Trophoblast cell (in vitro differentiated cells and primary cell): ENCODE results near the gene CAMK1D.

Experiments
- DNase-seq, 2 donors: peaks; one replicate each; pipeline ENCODE4 v3.0.0-alpha.2; 2016
- H2AFZ ChIP-seq: 2 replicates; pipeline ENCODE4 v1.6.1; 2013; ENCODE audit warnings: low read length, moderate library complexity, mild to moderate bottlenecking; ENCODE audit not compliant: insufficient read depth, poor library complexity
- H2AK5ac ChIP-seq: 2 replicates; pipeline ENCODE4 v1.6.1; 2013; ENCODE audit warnings: mild to moderate bottlenecking, low read length
- H2BK120ac ChIP-seq: 2 replicates; pipeline ENCODE4 v1.6.1; 2013; ENCODE audit warnings: low read length, mild to moderate bottlenecking, moderate library complexity; ENCODE audit not compliant: insufficient read depth, poor library complexity
- H2BK12ac ChIP-seq: 2 replicates; pipeline ENCODE4 v1.6.1; 2013; ENCODE audit warnings: mild to moderate bottlenecking, low read length, moderate library complexity
- H2BK5ac ChIP-seq: 2 replicates; pipeline ENCODE4 v1.6.1; 2013; ENCODE audit warnings: low read length, low read depth, moderate library complexity, mild to moderate bottlenecking; ENCODE audit not compliant: poor library complexity
- H3K14ac ChIP-seq: 2 replicates; pipeline ENCODE4 v1.6.1; 2013; ENCODE audit warnings: mild to moderate bottlenecking, low read length
- H3K18ac ChIP-seq: 2 replicates; pipeline ENCODE4 v1.6.1; 2013; ENCODE audit warnings: mild to moderate bottlenecking, low read length
- H3K23ac ChIP-seq: 2 replicates; pipeline ENCODE4 v1.6.1; 2013; ENCODE audit warnings: low read length
- H3K27ac ChIP-seq: 2 replicates; pipeline ENCODE4 v1.5.1; 2013; ENCODE audit warnings: low read depth, mild to moderate bottlenecking, inconsistent platforms, low read length, moderate library complexity
- H3K27me3 ChIP-seq: 2 replicates; pipeline ENCODE4 v1.6.1; 2013; ENCODE audit warnings: inconsistent platforms, mild to moderate bottlenecking, low read length, moderate library complexity; ENCODE audit not compliant: insufficient read depth
- H3K36me3 ChIP-seq, 2 experiments: 1 replicate in 1 of 2; 2 replicates in 1 of 2; pipeline ENCODE4 v1.6.1; 2013; ENCODE audit warnings: low read length in 2 of 2, mild to moderate bottlenecking in 2 of 2, moderate library complexity in 1 of 2; ENCODE audit not compliant: insufficient read depth in 2 of 2, control insufficient read depth in 1 of 2
- H3K4ac ChIP-seq: 2 replicates; pipeline ENCODE4 v1.6.1; 2013; ENCODE audit warnings: low read depth, mild to moderate bottlenecking, low read length, moderate library complexity
- H3K4me1 ChIP-seq, 2 experiments: 1 replicate in 1 of 2; 2 replicates in 1 of 2; pipeline ENCODE4 v1.6.1; 2013; ENCODE audit warnings: low read length in 2 of 2, mild to moderate bottlenecking in 2 of 2, moderate library complexity in 1 of 2; ENCODE audit not compliant: insufficient read depth in 2 of 2, control insufficient read depth in 1 of 2
- H3K4me2 ChIP-seq: 2 replicates; pipeline ENCODE4 v1.6.1; 2013; ENCODE audit warnings: inconsistent platforms, mild to moderate bottlenecking, low read length, moderate library complexity
- H3K4me3 ChIP-seq: 2 replicates; pipeline ENCODE4 v1.5.1; 2013; ENCODE audit warnings: mild to moderate bottlenecking, low read depth, low read length, inconsistent platforms
- H3K79me1 ChIP-seq: one replicate; pipeline ENCODE4 v1.6.1; 2013; ENCODE audit warnings: low read length
- H3K79me2 ChIP-seq: 2 replicates; pipeline ENCODE4 v1.6.1; 2013; ENCODE audit warnings: low read length, mild to moderate bottlenecking; ENCODE audit not compliant: control insufficient read depth, insufficient read depth, poor library complexity
- H3K9ac ChIP-seq: 2 replicates; pipeline ENCODE4 v1.6.1; 2013; ENCODE audit warnings: mild to moderate bottlenecking, low read length
- H3K9me3 ChIP-seq: 2 replicates; pipeline ENCODE4 v1.6.1; 2013; ENCODE audit warnings: low read depth, mild to moderate bottlenecking, control low read depth, inconsistent platforms, low read length; ENCODE audit not compliant: insufficient read depth
- H4K12ac ChIP-seq: 2 replicates; pipeline ENCODE4 v1.6.1; 2013; ENCODE audit warnings: low read depth, mild to moderate bottlenecking, low read length, moderate library complexity
- H4K8ac ChIP-seq: 2 replicates; pipeline ENCODE4 v1.6.1; 2013; ENCODE audit warnings: low read depth, mild to moderate bottlenecking, low read length, moderate library complexity
- H4K91ac ChIP-seq: one replicate; pipeline ENCODE4 v1.6.1; 2013; ENCODE audit warnings: low read depth, mild to moderate bottlenecking, low read length, moderate library complexity
- WGBS: extraction: QIAGEN DNeasy Blood & Tissue Kit; methylation state at CpG from one replicate; pipeline ENCODE4 v1.1.7; 2013; ENCODE audit warnings: missing lambda C conversion rate; ENCODE audit not compliant: insufficient read length, insufficient coverage; ENCODE audit errors: extremely low coverage; 5-methylcytosine and 5-hydroxymethylcytosine counted together

The CAMK1D gene

DNA sequence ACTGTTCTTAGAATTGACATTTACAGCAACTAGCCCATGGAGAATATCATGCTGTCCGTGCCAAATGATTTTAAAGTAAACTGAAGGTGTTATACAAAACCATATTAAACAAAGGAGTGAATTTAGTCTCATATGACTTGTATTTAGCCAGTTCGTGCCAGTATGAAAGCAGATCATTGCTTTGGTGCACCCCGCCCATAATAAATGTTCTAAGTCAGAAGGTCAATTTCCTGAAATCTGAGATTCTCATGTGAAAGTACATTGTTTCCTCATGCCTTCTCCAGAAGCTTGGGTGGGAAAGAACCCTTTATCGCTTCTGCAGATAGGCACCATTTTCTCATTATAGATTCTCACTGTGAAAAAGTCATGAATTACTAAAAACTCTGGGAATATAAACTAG, 106.4 kb downstream of the CAMK1D start:
- Histone ChIP-seq H3K18ac (no peak overlapping the region), H2AK5ac (no peak overlapping the region), H3K79me2 (no peaks in the 10 kb centered on the region), H2BK5ac (no peak overlapping the region), H3K9me3 (no peaks in the 10 kb centered on the region), H2BK120ac (no peak overlapping the region), H4K8ac (no peak overlapping the region), H3K36me3 (no peaks in the 10 kb centered on the region), H3K4me2 (no peak overlapping the region), H3K23ac (no peak overlapping the region), H3K79me1 (no peaks in the 10 kb centered on the region), H3K27ac (no peak overlapping the region), H2AFZ (no peak overlapping the region), H2BK12ac (no peak overlapping the region), H3K14ac (no peak overlapping the region), H3K4me1 (no peaks in the 10 kb centered on the region), H3K4ac (no peak overlapping the region), H3K4me3 (no peak overlapping the region), H3K27me3 (no peaks in the 10 kb centered on the region), H4K12ac (no peak overlapping the region), H4K91ac (no peak overlapping the region), H3K9ac (no peak overlapping the region)
- WGBS, result no CpG with 5 or more reads among the region's 4 CpGs
- DNase-seq, result no peak

DNA sequence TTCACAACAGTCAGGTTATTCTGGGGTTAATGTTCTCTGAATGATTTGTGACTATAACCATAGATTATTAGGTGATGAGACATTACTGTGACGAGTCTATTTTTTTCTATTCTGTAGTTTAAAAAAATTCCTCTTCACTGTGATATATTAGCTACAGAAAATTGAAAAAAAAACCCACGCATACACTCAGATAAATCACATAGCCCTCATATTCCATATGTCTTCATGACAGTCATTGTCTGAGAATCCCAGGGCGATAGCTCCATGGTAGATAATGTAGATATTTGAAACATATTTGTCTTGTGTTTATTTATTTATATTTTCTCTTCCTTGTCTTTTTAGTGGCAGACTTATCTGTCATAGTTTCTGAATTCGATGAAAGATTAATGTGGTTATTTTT, 110.0 kb downstream of the CAMK1D start:
- no peak overlapping the region for H3K4ac ChIP-seq
- H3K4me1 ChIP-seq, result no peaks in the 10 kb centered on the region
- WGBS, result no CpG with 5 or more reads among the region's 4 CpGs

GRCh38 chr10:12459762-12460161, 110.4 kb downstream of the CAMK1D start:
- H2AFZ ChIP-seq, result no peak overlapping the region
- no peak overlapping the region for H2AK5ac ChIP-seq
- no peak overlapping the region for H3K18ac ChIP-seq
- no peak overlapping the region for H3K27ac ChIP-seq
- no peak overlapping the region for H4K12ac ChIP-seq
- no peaks in the 10 kb centered on the region for H3K79me2 ChIP-seq
- WGBS, result no CpG with 5 or more reads among the region's 6 CpGs
- H3K79me1 ChIP-seq, result no peaks in the 10 kb centered on the region
- no peak overlapping the region for H4K8ac ChIP-seq
- no peak overlapping the region for H2BK5ac ChIP-seq
- H4K91ac ChIP-seq, result no peak overlapping the region
- H3K23ac ChIP-seq, result no peak overlapping the region
- no peak overlapping the region for H3K9ac ChIP-seq
- no peak overlapping the region for H3K4me3 ChIP-seq
- H3K4me1 ChIP-seq, result no peaks in the 10 kb centered on the region
- no peak overlapping the region for H3K4ac ChIP-seq
- no peak overlapping the region for H3K4me2 ChIP-seq
- H3K27me3 ChIP-seq, result no peaks in the 10 kb centered on the region
- H2BK120ac ChIP-seq, result no peak overlapping the region
- DNase-seq, result peak; percentile 10 to 31
- H3K14ac ChIP-seq, result no peak overlapping the region
- peaks cover 2% of the 10 kb centered on the region for H3K9me3 ChIP-seq
- no peak overlapping the region for H2BK12ac ChIP-seq
- H3K36me3 ChIP-seq, result no peaks in the 10 kb centered on the region

More for the DNA sequence above, 110.0 kb downstream of the CAMK1D start:
- Histone ChIP-seq H2AFZ (no peak overlapping the region), H3K27me3 (no peaks in the 10 kb centered on the region), H3K18ac (no peak overlapping the region), H4K91ac (no peak overlapping the region), H3K14ac (no peak overlapping the region), H3K9me3 (peaks cover 2% of the 10 kb centered on the region), H2BK12ac (no peak overlapping the region), H3K23ac (no peak overlapping the region), H3K79me2 (no peaks in the 10 kb centered on the region), H3K9ac (no peak overlapping the region), H4K8ac (no peak overlapping the region), H3K4me2 (no peak overlapping the region), H3K27ac (no peak overlapping the region), H3K79me1 (no peaks in the 10 kb centered on the region), H2BK120ac (no peak overlapping the region), H2AK5ac (no peak overlapping the region), H3K4me3 (no peak overlapping the region), H2BK5ac (no peak overlapping the region), H4K12ac (no peak overlapping the region), H3K36me3 (no peaks in the 10 kb centered on the region)
- peak; percentile 30 to 70 for DNase-seq

GRCh38 chr10:12463459-12463838, 114.1 kb downstream of the CAMK1D start:
- H3K14ac ChIP-seq, result no peak overlapping the region
- no peak overlapping the region for H4K8ac ChIP-seq
- WGBS, result no CpG with 5 or more reads among the region's 5 CpGs

More at GRCh38 chr10:12463459-12463838, 114.1 kb downstream of the CAMK1D start:
- no peak overlapping the region for H4K91ac ChIP-seq
- H4K12ac ChIP-seq, result no peak overlapping the region
- no peak for DNase-seq
- no peaks in the 10 kb centered on the region for H3K79me1 ChIP-seq
- no peaks in the 10 kb centered on the region for H3K36me3 ChIP-seq
- no peak overlapping the region for H2BK12ac ChIP-seq
- H2BK120ac ChIP-seq, result no peak overlapping the region
- no peak overlapping the region for H2BK5ac ChIP-seq
- H3K23ac ChIP-seq, result no peak overlapping the region
- H3K27ac ChIP-seq, result no peak overlapping the region
- no peaks in the 10 kb centered on the region for H3K79me2 ChIP-seq
- H3K27me3 ChIP-seq, result no peaks in the 10 kb centered on the region
- H3K4me3 ChIP-seq, result no peak overlapping the region
- H3K18ac ChIP-seq, result no peak overlapping the region
- H3K9me3 ChIP-seq, result peaks cover 2% of the 10 kb centered on the region
- H2AK5ac ChIP-seq, result no peak overlapping the region
- no peak overlapping the region for H3K4me2 ChIP-seq
- no peak overlapping the region for H3K4ac ChIP-seq
- no peaks in the 10 kb centered on the region for H3K4me1 ChIP-seq
- no peak overlapping the region for H3K9ac ChIP-seq
- no peak overlapping the region for H2AFZ ChIP-seq
